HepG2 (cell line): ENCODE results near the gene HEXIM1. TPM values are rescaled to one million over a fixed set of nuclear protein-coding genes. Genes with fewer than 3 reads are reported as not detected.

ENCODE experiments used
- BRD4 ChIP-seq: sonication (generic); formaldehyde crosslinking; IDR thresholded peaks from 2 replicates; pipeline ENCODE4 v1.4.0; 2020; ENCODE audit warnings: missing genetic modification reagents
- CC2D1A ChIP-seq: sonication (generic); formaldehyde crosslinking; IDR thresholded peaks from 2 replicates; pipeline ENCODE4 v1.8.1; 2023; ENCODE audit warnings: mild to moderate bottlenecking, missing genetic modification reagents
- CENPBD1 ChIP-seq: sonication (generic); formaldehyde crosslinking; IDR thresholded peaks from 2 replicates; pipeline ENCODE4 v1.8.0; 2022; ENCODE audit warnings: missing genetic modification reagents, low read depth, mild to moderate bottlenecking, borderline replicate concordance
- CREBL2 ChIP-seq: sonication (generic); formaldehyde crosslinking; IDR thresholded peaks from 2 replicates; pipeline ENCODE4 v1.8.1; 2023; ENCODE audit warnings: missing genetic modification reagents, mild to moderate bottlenecking, borderline replicate concordance
- CSRNP1 ChIP-seq: sonication (generic); formaldehyde crosslinking; IDR thresholded peaks from 2 replicates; pipeline ENCODE4 v1.8.1; 2023; ENCODE audit warnings: mild to moderate bottlenecking, missing genetic modification reagents
- FOXM1 ChIP-seq: sonication (generic); formaldehyde crosslinking; IDR thresholded peaks from 2 replicates; pipeline ENCODE4 v1.5.0; 2020; ENCODE audit warnings: missing genetic modification reagents
- GPBP1L1 ChIP-seq: sonication (generic); formaldehyde crosslinking; IDR thresholded peaks from 2 replicates; pipeline ENCODE4 v1.5.0; 2020; ENCODE audit warnings: mild to moderate bottlenecking, missing genetic modification reagents
- HDAC1 ChIP-seq: sonication (generic); formaldehyde crosslinking; IDR thresholded peaks from 2 replicates; pipeline ENCODE4 v1.5.1; 2020; ENCODE audit warnings: mild to moderate bottlenecking, missing genetic modification reagents
- KDM5B ChIP-seq: sonication (generic); formaldehyde crosslinking; IDR thresholded peaks from 2 replicates; pipeline ENCODE4 v1.4.0; 2020; ENCODE audit warnings: missing genetic modification reagents, mild to moderate bottlenecking, borderline replicate concordance
- PAWR ChIP-seq: sonication (generic); formaldehyde crosslinking; IDR thresholded peaks from 2 replicates; pipeline ENCODE4 v1.4.0; 2020; ENCODE audit warnings: missing genetic modification reagents, mild to moderate bottlenecking, borderline replicate concordance
- PHF5A ChIP-seq: IDR thresholded peaks from one replicate; pipeline ENCODE4 v1.6.1; 2018; ENCODE audit warnings: low read depth, missing genetic modification reagents; ENCODE audit not compliant: unreplicated experiment
- TBL1XR1 ChIP-seq: fragments of 150-350 bp; IDR thresholded peaks from 2 replicates; pipeline ENCODE4 v1.6.1; 2014; ENCODE audit warnings: borderline replicate concordance, low read length; ENCODE audit not compliant: partially characterized antibody
- TIGD3 ChIP-seq: sonication (generic); formaldehyde crosslinking; IDR thresholded peaks from 2 replicates; pipeline ENCODE4 v1.5.1; 2020; ENCODE audit warnings: mild to moderate bottlenecking, missing genetic modification reagents, borderline replicate concordance
- YY1 ChIP-seq: IDR thresholded peaks from 2 replicates; pipeline ENCODE4 v1.6.1; 2011; ENCODE audit warnings: low read length, low read depth, moderate library complexity, mild to moderate bottlenecking; ENCODE audit not compliant: insufficient read depth, insufficient replicate concordance
- ZBTB25 ChIP-seq: IDR thresholded peaks from 2 replicates; pipeline ENCODE4 v1.6.1; 2018; ENCODE audit warnings: missing genetic modification reagents
- ZFP62 ChIP-seq: sonication (generic); formaldehyde crosslinking; IDR thresholded peaks from 2 replicates; pipeline ENCODE4 v1.4.0; 2020; ENCODE audit warnings: missing genetic modification reagents
- ZNF12 ChIP-seq: sonication (generic); formaldehyde crosslinking; IDR thresholded peaks from 2 replicates; pipeline ENCODE4 v1.5.0; 2020; ENCODE audit warnings: missing genetic modification reagents
- ZNF20 ChIP-seq: sonication (generic); formaldehyde crosslinking; IDR thresholded peaks from 2 replicates; pipeline ENCODE4 v1.4.0; 2020; ENCODE audit warnings: mild to moderate bottlenecking, moderate library complexity, missing genetic modification reagents
- ZNF34 ChIP-seq: sonication (generic); formaldehyde crosslinking; IDR thresholded peaks from 2 replicates; pipeline ENCODE4 v1.4.0; 2020; ENCODE audit warnings: mild to moderate bottlenecking, missing genetic modification reagents, borderline replicate concordance
- ZNF446 ChIP-seq: sonication (generic); formaldehyde crosslinking; IDR thresholded peaks from 2 replicates; pipeline ENCODE4 v1.5.0; 2020; ENCODE audit warnings: mild to moderate bottlenecking, missing genetic modification reagents
- ZNF746 ChIP-seq: sonication (generic); formaldehyde crosslinking; IDR thresholded peaks from 2 replicates; pipeline ENCODE4 v1.8.0; 2022; ENCODE audit warnings: mild to moderate bottlenecking, missing genetic modification reagents
- ZSCAN31 ChIP-seq: sonication (generic); formaldehyde crosslinking; IDR thresholded peaks from 2 replicates; pipeline ENCODE4 v1.5.0; 2020; ENCODE audit warnings: low read depth, mild to moderate bottlenecking, missing genetic modification reagents
- polyA plus RNA-seq, 8 experiments: library from polyadenylated mRNA; depleted of rRNA in 3 of 8; stranded (reverse) in 7 of 8; unstranded in 1 of 8; fragments of >200 nt; fragmentation: Illumina TruSeq in 4 of 8; extraction: Trizol in 4 of 8; gene quantifications; 2 replicates each; pipeline versions ENCODE4 v1.2.1 to v1.2.3, GENCODE V29; 2011 to 2016; ENCODE audit warnings: low read depth in 4 of 8, missing spikeins in 1 of 8, mixed read lengths in 1 of 8; ENCODE audit not compliant: insufficient read depth in 1 of 8
- total RNA-seq, 5 experiments: library from RNA; depleted of rRNA; stranded (reverse); fragments of >200 nt; fragmentation: Illumina TruSeq; extraction: Trizol; gene quantifications; 2 replicates each; pipeline ENCODE4 v1.2.3, GENCODE V29; 2016; ENCODE audit warnings: low read depth in 1 of 5

HEXIM1 gene
- total and polyA plus RNA-seq, 2 of the 13 experiments (the other 11 are each of a cell fraction or from before 2014, with no cell fraction given): 10.5 to 16.6 TPM

- TF ChIP-seq ZSCAN31: peak; percentile 67; the same call in 1 of the 2 replicates
- no peak for TF ChIP-seq CC2D1A (CRISPR knock-in tag)
- TF ChIP-seq ZNF746 (CRISPR knock-in tag): no peak
- no peak for TF ChIP-seq GPBP1L1 (CRISPR knock-in tag)
- TF ChIP-seq ZNF446 (CRISPR knock-in tag): no peak; the same call in 1 of the 2 replicates
- no peak for TF ChIP-seq KDM5B (CRISPR knock-in tag)
- 0 out of 2 replicates have a peak, but pooled peaks have one; percentile 62 for TF ChIP-seq ZBTB25 (CRISPR knock-in tag)
- peak; percentile 26; the same call in 1 of the 2 replicates for TF ChIP-seq HDAC1 (CRISPR knock-in tag)
- TF ChIP-seq ZNF34 (CRISPR knock-in tag): no peak; the same call in 1 of the 2 replicates
- peak; percentile 84 for TF ChIP-seq PHF5A (CRISPR knock-in tag)
- no peak for TF ChIP-seq CREBL2
- peak; percentile 49; the same call in 1 of the 2 replicates for TF ChIP-seq CSRNP1 (CRISPR knock-in tag)
- TF ChIP-seq BRD4: peak; percentile 30; the same call in 1 of the 2 replicates
- TF ChIP-seq PAWR (CRISPR knock-in tag): no peak; the same call in 1 of the 2 replicates
- no peak for TF ChIP-seq FOXM1 (CRISPR knock-in tag)
- peak; percentile 62 for TF ChIP-seq YY1
- TF ChIP-seq ZNF20 (CRISPR knock-in tag): no peak; the same call in 1 of the 2 replicates
- no peak for TF ChIP-seq ZFP62
- no peak for TF ChIP-seq CENPBD1 (CRISPR knock-in tag)
- TF ChIP-seq TBL1XR1: no peak
- no peak for TF ChIP-seq TIGD3 (CRISPR knock-in tag)
- 0 out of 2 replicates have a peak, but pooled peaks have one; percentile 17 for TF ChIP-seq ZNF12
These were observed 878 bp downstream of the HEXIM1 start (continued) for GRCh38 chr17:45149037-45149668.
